GM18858 (cell line): ENCODE data around the gene ATP6V1D.
"Not testable (repeated sequence)": the region's sequence is repeated elsewhere in the genome, so short reads cannot be mapped to it uniquely, and the experiment has no call there.

Experiments
- ATAC-seq: cut with Tn5 transposase; IDR thresholded peaks from one replicate; pipeline ENCODE4 v1.9.1; 2021; ENCODE audit not compliant: unreplicated experiment

Gene ATP6V1D

GRCh38 chr14:67359775-67360469 lies at the start of gene ATP6V1D, which contains the start of gene EIF2S1:
TSS of gene ATP6V1D (minus strand) at chr14:67359804. CDS start at chr14:67359698, 106 bp downstream.
TSS of gene EIF2S1 (plus strand) at chr14:67360328. CDS start at chr14:67364768, 4,440 bp downstream.
- peak; percentile 79 for ATAC-seq

DNA sequence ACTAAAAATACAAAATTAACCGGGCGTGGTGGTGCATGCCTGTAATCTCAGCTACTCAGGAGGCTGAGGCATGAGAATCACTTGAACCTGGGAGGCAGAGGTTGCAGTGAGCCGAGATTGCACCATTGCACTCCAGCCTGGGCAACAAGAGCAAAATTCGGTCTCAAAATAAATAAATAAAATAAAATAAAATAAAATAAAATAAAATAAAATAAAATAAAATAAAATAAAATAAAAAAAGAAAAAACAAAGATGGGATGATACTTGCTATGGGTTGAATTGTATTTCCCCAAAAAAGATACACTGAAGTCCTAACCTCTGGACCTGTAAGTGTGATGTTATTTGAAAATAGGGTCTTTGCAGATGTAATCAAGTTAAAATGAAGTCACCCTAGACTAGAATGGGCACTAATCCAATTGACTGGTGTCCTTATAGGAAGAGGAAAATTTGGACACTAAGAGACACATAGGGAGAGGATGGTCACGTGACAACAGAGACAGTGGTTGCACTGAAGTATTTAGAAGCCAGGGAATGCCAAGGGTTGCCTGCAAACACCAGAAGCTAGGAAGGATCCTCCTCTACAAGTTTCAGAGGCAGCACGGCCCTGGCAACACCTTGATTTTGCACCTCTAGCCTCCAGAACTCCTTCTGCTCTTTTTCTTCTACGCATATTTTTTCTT lies 48.7 kb upstream of the ATP6V1D start:
- not testable (repeated sequence) for ATAC-seq

DNA sequence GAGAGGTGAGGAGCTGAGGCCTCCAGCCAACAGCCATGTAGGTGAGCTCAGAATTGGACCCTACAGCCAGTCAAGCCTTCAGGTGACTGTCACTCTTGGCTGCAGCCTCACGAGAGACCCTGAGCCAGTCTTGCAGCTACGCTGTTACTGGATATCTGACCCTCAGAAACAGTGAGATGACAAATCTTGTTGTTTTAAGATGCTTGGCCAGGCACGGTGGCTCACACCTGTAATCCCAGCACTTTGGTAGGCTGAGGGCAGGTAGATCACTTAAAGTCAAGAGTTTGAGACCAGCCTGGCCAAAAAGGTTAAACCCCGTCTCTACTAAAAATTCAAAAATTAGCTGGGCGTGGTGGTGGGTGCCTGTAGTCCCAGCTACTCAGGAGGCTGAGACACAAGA lies 46.2 kb upstream of the ATP6V1D start:
- ATAC-seq: no peak

DNA sequence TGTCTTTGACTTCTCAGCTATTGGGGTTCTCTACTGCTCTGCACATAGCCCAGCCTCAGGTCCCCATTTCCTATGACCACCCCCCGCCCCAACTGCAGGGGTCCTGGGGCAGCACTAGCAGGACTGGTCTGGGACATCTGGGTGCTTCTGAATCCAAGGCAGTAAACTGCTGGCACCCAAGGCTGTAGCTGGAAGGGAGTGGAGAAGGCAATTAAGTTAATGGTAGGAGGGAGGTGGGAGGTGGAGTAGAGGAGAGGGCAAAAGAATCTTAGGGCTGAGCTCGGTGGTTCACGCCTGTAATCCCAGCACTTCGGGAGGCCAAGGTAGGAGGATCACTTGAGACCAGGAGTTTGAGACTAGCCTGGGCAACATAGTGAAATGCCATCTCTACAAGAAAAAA lies 40.8 kb upstream of the ATP6V1D start:
- no peak for ATAC-seq

GRCh38 chr14:67397536-67397935 lies 37.9 kb upstream of the ATP6V1D start:
- ATAC-seq: no peak

GRCh38 chr14:67396381-67396970 lies 36.9 kb upstream of the ATP6V1D start:
- no peak for ATAC-seq

DNA sequence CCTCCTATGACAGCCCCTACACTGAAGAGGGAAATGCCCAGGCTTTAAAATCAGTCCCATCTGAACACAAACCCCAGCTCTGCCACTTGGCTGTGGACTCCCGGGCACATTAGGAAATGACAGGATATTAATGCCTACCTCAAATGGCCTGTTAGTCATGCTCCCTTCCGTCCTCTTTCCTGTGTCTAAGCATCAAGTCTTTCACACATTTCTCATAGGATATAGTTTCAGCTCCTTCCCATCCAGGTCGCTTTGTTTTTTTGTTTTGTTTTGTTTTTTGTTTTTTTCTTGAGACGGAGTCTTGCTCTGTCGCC lies 36.2 kb upstream of the ATP6V1D start:
- no peak for ATAC-seq

- ATAC-seq: no peak
Observed at GRCh38 chr14:67395086-67395875, 35.7 kb upstream of the ATP6V1D start.

GRCh38 chr14:67393689-67394088 lies 34.1 kb upstream of the ATP6V1D start:
- ATAC-seq: no peak

GRCh38 chr14:67392800-67393199 lies 33.2 kb upstream of the ATP6V1D start:
- ATAC-seq: no peak

- ATAC-seq: no peak
Observed at GRCh38 chr14:67392123-67392522, 32.5 kb upstream of the ATP6V1D start.

- no peak for ATAC-seq
Observed at GRCh38 chr14:67391268-67391667, 31.7 kb upstream of the ATP6V1D start.

GRCh38 chr14:67389811-67390534 lies 30.4 kb upstream of the ATP6V1D start:
- no peak for ATAC-seq

- no peak for ATAC-seq
Observed at GRCh38 chr14:67389275-67389674, 29.7 kb upstream of the ATP6V1D start.

GRCh38 chr14:67387195-67387594 lies 27.6 kb upstream of the ATP6V1D start:
- no peak for ATAC-seq

DNA sequence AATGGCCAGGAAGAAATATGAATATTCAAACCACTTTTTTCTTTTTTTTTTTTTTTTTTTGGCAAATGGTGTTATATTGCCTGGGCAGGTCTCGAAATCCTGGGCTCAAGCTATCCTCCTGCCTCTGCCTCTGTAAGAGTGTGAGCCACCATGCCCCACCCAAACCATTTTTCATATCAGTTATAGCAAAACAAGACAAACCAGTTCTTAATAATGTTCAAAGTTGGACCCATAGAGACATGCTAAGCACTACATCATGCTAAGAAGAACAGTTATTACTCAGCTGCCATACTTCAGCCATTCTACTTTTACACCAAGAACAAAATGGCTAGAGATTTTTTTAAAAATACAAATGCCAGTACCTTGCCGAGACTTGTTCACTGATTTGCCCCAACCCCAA lies 26.0 kb upstream of the ATP6V1D start:
- ATAC-seq: no peak

- no peak for ATAC-seq
Observed at GRCh38 chr14:67385120-67385519, 25.5 kb upstream of the ATP6V1D start.

DNA sequence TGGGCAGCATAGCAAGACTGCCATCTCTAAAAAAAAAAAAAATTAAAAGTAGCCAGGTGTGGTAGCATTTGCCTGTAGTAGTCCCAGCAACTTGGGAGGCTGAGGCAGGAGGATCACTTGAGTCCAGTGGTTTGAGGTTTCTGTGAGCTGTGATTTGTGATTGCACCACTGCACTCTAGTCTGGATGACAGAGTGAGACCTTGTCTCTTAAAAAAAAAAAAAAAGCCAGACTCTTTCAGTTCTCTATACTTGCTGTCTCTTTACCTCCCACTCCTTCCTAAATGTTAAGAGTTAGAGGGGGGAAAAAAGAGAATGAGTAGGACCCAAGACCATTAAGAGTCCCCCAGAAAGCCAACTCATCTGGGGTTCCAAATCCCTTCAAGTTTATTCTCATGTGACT lies 18.3 kb upstream of the ATP6V1D start:
- no peak for ATAC-seq

- no peak for ATAC-seq
Observed at GRCh38 chr14:67373347-67373746, 13.7 kb upstream of the ATP6V1D start.

- no peak for ATAC-seq
Observed at GRCh38 chr14:67372833-67373232, 13.2 kb upstream of the ATP6V1D start.
